ENCODE measurements around the gene NELL2. TPM values are rescaled to one million over a fixed set of nuclear protein-coding genes. Genes with fewer than 3 reads are reported as not detected.
"Not testable (repeated sequence)": the region's sequence is repeated elsewhere in the genome, so short reads cannot be mapped to it uniquely, and the experiment has no call there.

Gene NELL2
- polyA plus RNA-seq, 3 donors, result 13.4 to 19.7 (median 17.5) TPM

GRCh38 chr12:44816446-44817017 lies 59.6 kb downstream of the NELL2 start:
- no peak for DNase-seq (ENCODE audit: extremely low read depth in 1 of 11, low read depth in 9 of 11, low spot score in 4 of 11)

- no peak for DNase-seq (ENCODE audit: extremely low read depth in 1 of 11, low read depth in 9 of 11, low spot score in 4 of 11)
Observed at GRCh38 chr12:44812062-44812461, 64.1 kb downstream of the NELL2 start.

GRCh38 chr12:44804068-44804467 lies 72.0 kb downstream of the NELL2 start:
- DNase-seq (ENCODE audit: extremely low read depth in 1 of 11, low read depth in 9 of 11, low spot score in 4 of 11), result no peak

DNA sequence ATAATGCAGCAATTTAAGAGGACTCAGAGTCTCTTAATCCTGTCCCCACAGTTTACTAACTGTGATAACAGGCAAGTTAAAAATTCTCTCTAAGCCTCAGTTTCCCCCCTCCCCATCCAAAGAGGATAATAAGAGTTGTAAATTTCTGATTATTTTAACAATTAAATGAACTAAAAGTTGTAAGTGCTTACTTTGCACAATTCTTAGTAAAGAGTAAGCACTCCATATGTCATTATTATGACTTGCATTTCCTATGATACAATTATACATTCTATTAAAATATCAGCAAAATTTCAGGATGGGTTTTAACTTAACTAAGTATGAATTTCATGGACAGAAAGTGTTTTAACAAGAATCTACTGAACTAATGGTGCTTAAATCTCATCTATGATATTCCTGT lies 80.1 kb downstream of the NELL2 start:
- DNase-seq (ENCODE audit: extremely low read depth in 1 of 11, low read depth in 9 of 11, low spot score in 4 of 11), result no peak

GRCh38 chr12:44788731-44789130 lies 87.4 kb downstream of the NELL2 start:
- DNase-seq (ENCODE audit: extremely low read depth in 1 of 11, low read depth in 9 of 11, low spot score in 4 of 11), result no peak

- DNase-seq (ENCODE audit: extremely low read depth in 1 of 11, low read depth in 9 of 11, low spot score in 4 of 11), result no peak
Observed at GRCh38 chr12:44780221-44780790, 95.8 kb downstream of the NELL2 start.

GRCh38 chr12:44779766-44780165 lies 96.3 kb downstream of the NELL2 start:
- no peak for DNase-seq (ENCODE audit: extremely low read depth in 1 of 11, low read depth in 9 of 11, low spot score in 4 of 11)

- no peak for DNase-seq (ENCODE audit: extremely low read depth in 1 of 11, low read depth in 9 of 11, low spot score in 4 of 11)
Observed at GRCh38 chr12:44778863-44779262, 97.3 kb downstream of the NELL2 start.

GRCh38 chr12:44777044-44777443 lies 99.1 kb downstream of the NELL2 start:
- DNase-seq (ENCODE audit: extremely low read depth in 1 of 11, low read depth in 9 of 11, low spot score in 4 of 11), result no peak

DNA sequence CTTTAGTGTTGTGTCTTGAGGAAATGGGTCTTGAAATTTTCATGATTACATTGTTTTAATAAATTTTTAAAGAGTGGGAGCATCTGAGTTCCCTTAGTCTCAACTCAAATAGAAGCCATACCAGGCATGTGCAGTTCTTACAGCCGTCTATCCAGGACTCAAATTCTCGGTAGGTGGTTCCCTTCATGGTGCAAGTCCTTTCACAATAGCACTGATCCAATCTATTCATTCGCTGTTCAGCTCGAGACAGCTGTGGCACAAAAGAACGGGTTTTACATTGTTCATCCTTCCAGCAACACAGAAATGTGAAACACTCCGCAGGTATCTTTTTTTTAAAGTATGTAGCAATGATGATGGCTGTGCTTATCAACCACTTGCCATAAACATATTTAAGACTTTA lies 100.2 kb downstream of the NELL2 start:
- DNase-seq (ENCODE audit: extremely low read depth in 1 of 11, low read depth in 9 of 11, low spot score in 4 of 11), result no peak

DNA sequence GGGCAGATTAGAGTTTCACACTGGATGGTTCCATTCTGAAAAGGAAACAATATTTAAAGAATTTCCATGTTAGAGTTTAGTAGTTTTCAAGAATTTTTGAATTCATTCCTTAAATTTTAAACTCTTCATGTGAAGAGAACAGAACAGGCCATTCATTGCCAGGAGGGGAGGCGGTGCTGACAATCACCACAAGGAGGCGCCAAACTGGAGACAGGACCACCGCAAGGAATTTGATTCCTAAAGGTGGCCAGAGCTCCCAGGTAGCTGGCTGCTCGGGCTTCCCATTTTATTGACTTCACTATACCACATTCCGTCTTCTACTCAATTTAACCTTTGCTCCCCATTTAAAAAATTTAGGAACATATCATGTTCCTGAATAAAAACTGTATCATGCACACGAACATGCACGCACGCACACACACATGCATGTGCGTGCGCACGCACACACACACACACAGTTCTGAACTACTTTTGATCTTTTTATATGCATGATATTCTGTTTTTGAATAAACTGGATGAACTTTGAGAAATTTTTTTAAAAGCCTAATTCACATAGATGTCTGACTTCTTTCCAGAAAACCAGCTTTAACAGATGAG lies 101.2 kb downstream of the NELL2 start:
- peak in 2 of 11 donors; percentile 3 to 7 for DNase-seq (ENCODE audit: extremely low read depth in 1 of 11, low read depth in 9 of 11, low spot score in 4 of 11)

GRCh38 chr12:44771485-44772021 lies 104.6 kb downstream of the NELL2 start:
- DNase-seq (ENCODE audit: extremely low read depth in 1 of 11, low read depth in 9 of 11, low spot score in 4 of 11), result no peak

GRCh38 chr12:44765796-44766195 lies 110.3 kb downstream of the NELL2 start:
- DNase-seq (ENCODE audit: extremely low read depth in 1 of 11, low read depth in 9 of 11, low spot score in 4 of 11), result no peak

DNA sequence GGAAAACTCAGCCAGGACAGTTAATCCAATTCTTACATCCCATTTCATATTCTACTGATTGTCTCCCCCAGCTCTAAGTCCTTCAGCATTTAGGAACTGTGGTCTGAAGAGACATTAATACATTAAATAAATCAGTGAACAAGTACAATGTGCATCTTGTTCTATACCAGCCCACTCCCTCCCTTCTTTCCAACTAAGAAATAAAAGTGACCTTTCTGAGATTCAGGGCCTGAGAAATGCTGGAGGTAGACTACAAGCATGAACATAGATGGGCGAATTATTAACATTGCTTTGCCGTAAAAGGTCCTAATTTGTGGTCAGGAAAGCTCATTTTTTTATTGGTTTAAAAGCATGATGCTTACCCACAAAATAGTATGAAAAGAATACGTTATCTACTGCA lies 113.1 kb downstream of the NELL2 start:
- no peak for DNase-seq (ENCODE audit: extremely low read depth in 1 of 11, low read depth in 9 of 11, low spot score in 4 of 11)

- no peak for DNase-seq (ENCODE audit: extremely low read depth in 1 of 11, low read depth in 9 of 11, low spot score in 4 of 11)
Observed at GRCh38 chr12:44759289-44759688, 116.8 kb downstream of the NELL2 start.

- DNase-seq (ENCODE audit: extremely low read depth in 1 of 11, low read depth in 9 of 11, low spot score in 4 of 11), result no peak
Observed at GRCh38 chr12:44750468-44750867, 125.6 kb downstream of the NELL2 start.

DNA sequence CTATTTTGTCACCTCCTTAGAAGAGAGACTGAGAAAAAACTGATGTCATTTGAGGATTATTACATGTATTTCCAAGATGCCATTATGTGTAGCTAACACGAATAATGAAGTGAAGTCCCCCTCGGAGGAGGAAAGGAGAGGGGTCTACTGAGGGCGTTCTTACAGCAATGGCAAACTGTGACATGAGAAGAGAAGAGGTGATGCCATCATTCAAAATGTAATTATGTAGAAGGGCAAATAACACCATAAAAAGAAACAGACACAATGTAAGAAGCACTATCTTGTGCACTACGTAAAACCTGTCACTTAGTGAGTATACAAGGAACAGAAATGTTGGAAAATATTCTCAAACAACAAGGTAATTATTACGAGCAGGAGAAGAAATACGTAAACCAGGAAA lies 126.5 kb downstream of the NELL2 start:
- DNase-seq (ENCODE audit: extremely low read depth in 1 of 11, low read depth in 9 of 11, low spot score in 4 of 11), result no peak

GRCh38 chr12:44748950-44749468 lies 127.1 kb downstream of the NELL2 start:
- no peak for DNase-seq (ENCODE audit: extremely low read depth in 1 of 11, low read depth in 9 of 11, low spot score in 4 of 11)

GRCh38 chr12:44741292-44741980 lies 134.7 kb downstream of the NELL2 start:
- not testable (repeated sequence) for DNase-seq (ENCODE audit: extremely low read depth in 1 of 11, low read depth in 9 of 11, low spot score in 4 of 11)

DNA sequence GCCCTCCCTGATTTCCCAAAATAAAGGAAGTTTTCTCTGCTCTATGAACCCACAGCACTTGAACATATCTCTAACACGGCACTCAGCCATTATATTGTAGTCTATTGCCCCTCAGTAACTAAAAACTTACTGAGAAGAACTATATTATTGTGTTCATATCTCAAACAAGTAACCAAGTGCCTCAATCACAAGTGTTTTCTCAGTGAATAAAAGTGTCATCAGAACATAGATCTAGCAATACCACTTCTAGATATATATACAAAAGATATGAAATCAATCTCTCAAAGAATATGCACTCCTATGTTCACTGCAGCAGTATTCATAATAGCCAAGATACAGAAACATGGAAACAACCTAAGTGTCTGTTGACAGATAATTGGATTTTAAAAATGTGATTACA lies 138.1 kb downstream of the NELL2 start:
- no peak for DNase-seq (ENCODE audit: extremely low read depth in 1 of 11, low read depth in 9 of 11, low spot score in 4 of 11)

All from renal cortex interstitium (tissue), 11 donors.